ENCODE data around the gene TBC1D19.

GRCh38 chr4:26590639-26591038, 6.8 kb downstream of the TBC1D19 start:
- TF ChIP-seq POU2F2 (IDR thresholded peaks at IDR 0.05; ENCODE audit: low read depth, low read length) (no peak), POLR2AphosphoS5 (IDR thresholded peaks at IDR 0.05; ENCODE audit: low read depth, low read length) (no peak), POLR2A (IDR thresholded peaks at IDR 0.05; ENCODE audit: low read depth, low read length) (no peak), TAF1 (IDR thresholded peaks at IDR 0.05; ENCODE audit: low read depth, low read length) (no peak), SPI1 (IDR thresholded peaks at IDR 0.05; ENCODE audit: low read depth, low read length) (no peak)
